ENCODE data around the gene SLC40A1. TPM values are rescaled to one million over a fixed set of nuclear protein-coding genes. Genes with fewer than 3 reads are reported as not detected.

Gene SLC40A1
- total RNA-seq (91.9 and 97.4 TPM in 2 replicates), polyA plus RNA-seq (8.0 and 17.2 TPM in 2 replicates), polyA minus RNA-seq (ENCODE audit: low replicate concordance) (13.1 and 26.7 TPM in 2 replicates)
- polyA plus RNA-seq (2012): 9.5 and 21.0 TPM in 2 replicates

GRCh38 chr2:189580658-189581353 lies at the start of gene SLC40A1:
TSS of gene SLC40A1 (minus strand) at chr2:189580786. CDS start at chr2:189580460, 326 bp downstream.
- Histone ChIP-seq H4K20me1 (ENCODE audit: control insufficient read depth, extremely low read depth, insufficient read depth, low read length) (no peaks in the 10 kb centered on the region), H3K4me2 (ENCODE audit: extremely low read depth, insufficient read depth, low read length) (peak within 1 kb of the TSS; percentile 61), H3K9ac (ENCODE audit: insufficient read depth, low read length) (peak within 1 kb of the TSS; percentile 26), H2AFZ (ENCODE audit: low read length) (peak within 1 kb of the TSS; percentile 43), H3K27ac (ENCODE audit: insufficient read depth, low read length) (no peak within 1 kb of the TSS), H3K4me3 (replicated peaks in 1 of 4; ENCODE audit: control extremely low read depth in 1 of 4, insufficient read depth in 1 of 4, low read depth in 3 of 4, low read length in 4 of 4) (peak within 1 kb of the TSS; percentile 43 to 77 (median 60)), H3K36me3 (ENCODE audit: control insufficient read depth, insufficient read depth, low read length) (no peaks in the 10 kb centered on the region), H3K79me2 (ENCODE audit: control insufficient read depth, insufficient read depth, low read length) (no peaks in the 10 kb centered on the region), H3K27me3 (ENCODE audit: control insufficient read depth, insufficient read depth, low read length) (peaks cover 3% of the 10 kb centered on the region), H3K4me1 (ENCODE audit: control insufficient read depth, extremely low read depth, insufficient read depth, low read length) (peaks cover 4% of the 10 kb centered on the region), H3K9me3 (ENCODE audit: control insufficient read depth, insufficient read depth, low read depth, low read length) (no peaks in the 10 kb centered on the region)
- TF ChIP-seq EZH2 (IDR thresholded peaks at IDR 0.05; ENCODE audit: low read length, missing control alignments): no peak
- peak; percentile 52 to 64 for DNase-seq (ENCODE audit: low read depth in 2 of 2)

GRCh38 chr2:189629531-189630453 lies 49.2 kb upstream of the SLC40A1 start:
- Histone ChIP-seq H3K36me3 (ENCODE audit: control insufficient read depth, insufficient read depth, low read length) (no peaks in the 10 kb centered on the region), H3K4me1 (ENCODE audit: control insufficient read depth, extremely low read depth, insufficient read depth, low read length) (no peaks in the 10 kb centered on the region), H3K9ac (ENCODE audit: insufficient read depth, low read length) (no peak overlapping the region), H3K4me2 (ENCODE audit: extremely low read depth, insufficient read depth, low read length) (no peak overlapping the region), H2AFZ (ENCODE audit: low read length) (peak overlapping the region; percentile 52), H3K27ac (ENCODE audit: insufficient read depth, low read length) (no peak overlapping the region), H3K9me3 (ENCODE audit: control insufficient read depth, insufficient read depth, low read depth, low read length) (no peaks in the 10 kb centered on the region), H3K79me2 (ENCODE audit: control insufficient read depth, insufficient read depth, low read length) (no peaks in the 10 kb centered on the region), H3K27me3 (ENCODE audit: control insufficient read depth, insufficient read depth, low read length) (no peaks in the 10 kb centered on the region), H4K20me1 (ENCODE audit: control insufficient read depth, extremely low read depth, insufficient read depth, low read length) (no peaks in the 10 kb centered on the region), H3K4me3 (replicated peaks in 1 of 4; ENCODE audit: control extremely low read depth in 1 of 4, insufficient read depth in 1 of 4, low read depth in 3 of 4, low read length in 4 of 4) (no peak overlapping the region)
- peak in 1 of 2 donors; percentile 73 for DNase-seq (ENCODE audit: low read depth in 2 of 2)
- no peak for TF ChIP-seq EZH2 (IDR thresholded peaks at IDR 0.05; ENCODE audit: low read length, missing control alignments)
- no peak for TF ChIP-seq CTCF (conservative IDR thresholded peaks at IDR 0.05 in 1 of 2, IDR thresholded peaks at IDR 0.05 in 1 of 2; ENCODE audit: low read depth in 1 of 2, low read length in 2 of 2)

GRCh38 chr2:189628817-189629530 lies 48.4 kb upstream of the SLC40A1 start:
- peak in 1 of 2 donors; percentile 18 for DNase-seq (ENCODE audit: low read depth in 2 of 2)
- no peak for TF ChIP-seq EZH2 (IDR thresholded peaks at IDR 0.05; ENCODE audit: low read length, missing control alignments)
- no peak for TF ChIP-seq CTCF (conservative IDR thresholded peaks at IDR 0.05 in 1 of 2, IDR thresholded peaks at IDR 0.05 in 1 of 2; ENCODE audit: low read depth in 1 of 2, low read length in 2 of 2)
- no peak overlapping the region for H3K27ac ChIP-seq (ENCODE audit: insufficient read depth, low read length)

More at GRCh38 chr2:189628817-189629530, 48.4 kb upstream of the SLC40A1 start:
- no peaks in the 10 kb centered on the region for H3K27me3 ChIP-seq (ENCODE audit: control insufficient read depth, insufficient read depth, low read length)
- H2AFZ ChIP-seq (ENCODE audit: low read length): peak overlapping the region; percentile 52
- H3K79me2 ChIP-seq (ENCODE audit: control insufficient read depth, insufficient read depth, low read length): no peaks in the 10 kb centered on the region
- H3K4me1 ChIP-seq (ENCODE audit: control insufficient read depth, extremely low read depth, insufficient read depth, low read length): no peaks in the 10 kb centered on the region
- H3K9ac ChIP-seq (ENCODE audit: insufficient read depth, low read length): no peak overlapping the region
- no peak overlapping the region for H3K4me2 ChIP-seq (ENCODE audit: extremely low read depth, insufficient read depth, low read length)
- no peak overlapping the region for H3K4me3 ChIP-seq (replicated peaks in 1 of 4; ENCODE audit: control extremely low read depth in 1 of 4, insufficient read depth in 1 of 4, low read depth in 3 of 4, low read length in 4 of 4)
- no peaks in the 10 kb centered on the region for H4K20me1 ChIP-seq (ENCODE audit: control insufficient read depth, extremely low read depth, insufficient read depth, low read length)
- H3K36me3 ChIP-seq (ENCODE audit: control insufficient read depth, insufficient read depth, low read length): no peaks in the 10 kb centered on the region
- no peaks in the 10 kb centered on the region for H3K9me3 ChIP-seq (ENCODE audit: control insufficient read depth, insufficient read depth, low read depth, low read length)
